ENCODE results near the gene NSUN2.
A peak's percentile ranks its signal among the peaks of the same experiment; 100 is the strongest.

The NSUN2 gene

DNA sequence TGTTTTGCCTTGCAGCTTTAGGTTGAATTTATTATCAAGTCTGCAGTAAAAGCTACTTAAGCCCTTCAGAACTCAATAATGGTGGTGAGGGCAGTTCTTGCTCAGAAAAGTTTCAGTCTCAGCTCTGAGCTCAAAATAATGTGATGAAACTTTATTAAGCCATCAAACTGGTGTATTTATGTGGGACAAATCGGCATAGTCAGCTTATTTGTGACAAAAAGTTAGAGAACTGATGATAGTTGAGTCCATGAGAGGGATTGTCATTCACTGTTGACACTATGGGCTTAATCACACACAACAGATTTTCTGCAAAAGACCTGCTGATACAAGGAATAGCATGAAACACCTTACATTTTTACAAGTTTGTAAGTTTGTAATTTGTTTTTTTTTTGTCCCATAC, 9.8 kb upstream of the NSUN2 start:
- DNase-seq, result no peak

DNA sequence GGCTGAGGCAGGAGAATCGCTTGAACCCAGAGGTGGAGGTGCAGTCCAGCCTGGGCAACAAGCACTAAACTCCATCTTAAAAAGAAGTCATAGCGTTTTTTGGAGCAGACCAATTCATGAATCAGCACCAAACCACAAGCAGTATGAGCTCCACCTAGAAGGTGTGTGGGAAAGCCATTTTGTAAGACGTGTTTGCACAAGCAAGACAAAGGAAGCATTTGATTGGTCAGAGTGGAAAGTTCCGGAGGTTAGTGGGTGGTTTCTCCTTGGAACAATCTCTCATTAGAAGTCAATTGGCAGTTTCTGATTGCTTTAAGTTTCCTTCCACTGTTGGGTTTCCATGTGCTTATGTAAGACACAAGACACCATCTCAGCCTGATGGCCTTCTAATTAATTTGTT, 5.4 kb upstream of the NSUN2 start:
- DNase-seq, result no peak

DNA sequence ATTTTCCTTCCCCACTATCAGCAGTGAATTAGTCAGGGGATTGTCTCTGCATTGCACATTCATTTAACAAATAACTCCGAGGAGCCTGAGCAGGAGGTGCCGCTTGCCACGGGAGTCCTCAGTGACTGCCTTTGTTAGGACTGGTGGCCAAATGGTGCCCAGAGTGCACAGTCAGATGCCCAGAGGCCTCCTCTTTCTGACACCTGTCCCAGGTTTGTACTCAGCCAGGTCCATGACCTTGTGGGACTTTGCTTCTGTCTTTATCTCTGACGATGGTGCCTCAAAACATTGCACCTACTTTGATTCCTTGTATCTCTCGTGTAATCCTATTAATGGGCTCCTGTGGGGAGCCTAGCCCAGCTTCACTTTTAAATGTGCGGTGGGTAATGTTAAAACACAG, 4.7 kb upstream of the NSUN2 start:
- no peak for DNase-seq

DNA sequence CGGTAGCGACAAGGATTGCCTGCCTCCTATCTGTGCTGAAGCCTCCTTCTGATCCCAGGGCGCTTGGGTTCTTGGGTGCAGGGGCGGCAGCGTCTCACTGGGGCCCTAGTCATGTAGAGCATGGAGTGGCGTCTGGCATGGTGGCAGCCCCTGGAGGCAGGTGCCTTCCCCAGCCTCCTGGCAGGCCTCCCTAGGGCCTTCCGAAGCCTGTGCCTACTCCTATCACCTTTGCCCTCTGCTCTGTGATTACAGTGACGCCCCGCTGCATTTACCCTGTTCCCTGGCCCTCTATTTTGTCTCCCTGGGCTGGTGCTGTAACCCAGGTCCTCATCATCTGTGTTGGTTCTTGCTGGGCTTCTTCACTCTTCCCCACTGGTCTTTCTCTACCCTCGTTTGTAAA, 4.2 kb upstream of the NSUN2 start:
- DNase-seq, result no peak

DNA sequence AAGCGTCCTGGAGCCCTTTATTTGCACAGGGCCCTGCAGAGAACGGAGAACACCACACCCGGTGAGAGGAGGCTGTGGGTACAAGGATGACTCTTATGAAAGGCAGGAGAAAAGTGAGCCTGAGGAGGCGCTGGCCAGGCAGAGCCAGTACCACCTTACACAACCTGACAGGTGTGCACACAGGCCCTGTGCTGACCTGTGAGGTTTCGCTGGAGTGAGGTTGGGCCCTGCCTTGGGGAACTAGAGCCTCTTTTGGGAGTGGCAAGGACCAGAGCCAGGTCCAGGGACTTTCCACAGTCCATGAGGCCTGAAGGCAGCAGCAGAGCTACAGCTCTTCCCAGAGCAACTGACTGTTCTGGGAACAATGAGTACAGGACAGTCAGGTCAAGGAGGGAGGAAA, 3.4 kb upstream of the NSUN2 start:
- no peak for DNase-seq

DNA sequence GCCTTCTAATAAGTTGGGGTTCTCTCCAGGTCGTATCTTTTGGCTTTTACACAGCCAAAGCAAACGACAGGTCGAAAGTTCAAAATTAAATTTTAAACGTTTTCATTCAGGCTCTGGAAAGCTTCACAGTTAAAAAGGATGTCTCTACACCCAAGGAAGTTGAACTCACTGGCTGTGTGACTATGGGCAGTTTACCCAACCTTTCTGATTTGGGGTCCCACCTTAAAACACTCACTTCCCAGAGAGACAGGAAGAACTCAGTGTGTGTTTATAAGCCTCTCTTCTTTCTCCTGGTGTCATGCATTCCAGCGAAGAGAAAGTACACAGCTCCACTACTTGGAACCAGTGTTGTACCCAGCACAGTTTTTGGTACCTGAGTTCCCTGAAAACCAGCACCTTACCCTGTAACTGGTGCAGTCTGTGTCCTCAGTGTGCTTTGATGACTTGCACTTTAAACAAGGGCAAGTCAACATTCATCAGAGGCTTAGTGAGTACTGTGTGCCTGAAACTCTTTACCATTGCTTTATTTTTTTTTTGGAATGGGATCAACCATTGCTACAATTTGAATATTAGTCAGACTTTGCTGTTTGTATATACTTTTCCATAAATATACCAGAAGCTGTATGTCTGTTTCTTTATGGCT, 2.1 kb upstream of the NSUN2 start:
- DNase-seq, result no peak

DNA sequence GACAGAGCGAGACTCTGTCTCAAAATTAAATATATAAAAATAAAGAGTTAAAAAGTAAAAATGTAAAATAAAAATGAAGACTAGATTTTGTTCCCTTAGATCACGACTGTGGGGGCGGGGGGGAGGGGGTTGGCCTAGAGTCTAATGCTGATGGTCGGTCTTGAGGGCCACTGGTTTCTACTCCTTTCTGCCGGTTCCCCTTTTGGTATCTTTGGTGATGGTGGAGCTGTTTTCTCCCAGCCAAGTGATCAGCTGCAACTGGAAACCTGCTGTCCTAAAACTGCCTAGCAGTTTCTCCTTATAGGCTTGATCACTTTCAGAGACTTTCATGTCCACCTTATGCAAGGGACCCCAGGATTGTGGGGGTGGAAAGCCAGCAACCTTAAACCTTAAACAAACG, 1.5 kb upstream of the NSUN2 start:
- peak; percentile 9 for DNase-seq

DNA sequence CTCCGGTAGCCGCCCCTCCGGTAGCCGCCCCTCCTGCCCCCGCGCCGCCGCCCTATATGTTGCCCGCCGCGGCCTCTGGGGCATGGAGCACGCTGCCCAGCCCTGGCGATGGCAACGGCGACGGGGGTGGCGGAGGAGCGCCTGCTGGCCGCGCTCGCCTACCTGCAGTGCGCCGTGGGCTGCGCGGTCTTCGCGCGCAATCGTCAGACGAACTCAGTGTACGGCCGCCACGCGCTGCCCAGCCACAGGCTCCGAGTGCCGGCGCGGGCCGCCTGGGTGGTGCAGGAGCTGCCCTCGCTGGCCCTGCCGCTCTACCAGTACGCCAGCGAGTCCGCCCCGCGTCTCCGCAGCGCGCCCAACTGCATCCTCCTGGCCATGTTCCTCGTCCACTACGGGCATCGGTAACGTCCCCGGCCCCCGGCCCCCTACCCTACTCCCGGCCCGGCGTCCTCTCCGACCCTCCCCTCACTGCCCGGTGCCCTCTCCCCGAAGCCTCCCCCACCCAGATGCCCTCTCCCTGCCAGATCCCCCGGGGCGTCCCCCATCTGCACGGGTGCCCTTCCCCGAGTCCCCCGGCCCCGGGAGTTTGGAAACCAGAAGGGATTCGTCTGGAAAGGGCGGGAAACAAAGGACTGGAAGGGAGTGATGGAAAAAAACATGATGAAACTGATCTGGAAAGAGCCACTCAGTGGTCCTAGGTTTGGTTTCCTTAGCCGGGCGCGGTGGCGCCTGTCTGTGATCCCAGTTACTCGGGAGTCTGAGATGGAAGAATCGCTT, 813 bp upstream of the NSUN2 start:
- DNase-seq, result peak; percentile 70

DNA sequence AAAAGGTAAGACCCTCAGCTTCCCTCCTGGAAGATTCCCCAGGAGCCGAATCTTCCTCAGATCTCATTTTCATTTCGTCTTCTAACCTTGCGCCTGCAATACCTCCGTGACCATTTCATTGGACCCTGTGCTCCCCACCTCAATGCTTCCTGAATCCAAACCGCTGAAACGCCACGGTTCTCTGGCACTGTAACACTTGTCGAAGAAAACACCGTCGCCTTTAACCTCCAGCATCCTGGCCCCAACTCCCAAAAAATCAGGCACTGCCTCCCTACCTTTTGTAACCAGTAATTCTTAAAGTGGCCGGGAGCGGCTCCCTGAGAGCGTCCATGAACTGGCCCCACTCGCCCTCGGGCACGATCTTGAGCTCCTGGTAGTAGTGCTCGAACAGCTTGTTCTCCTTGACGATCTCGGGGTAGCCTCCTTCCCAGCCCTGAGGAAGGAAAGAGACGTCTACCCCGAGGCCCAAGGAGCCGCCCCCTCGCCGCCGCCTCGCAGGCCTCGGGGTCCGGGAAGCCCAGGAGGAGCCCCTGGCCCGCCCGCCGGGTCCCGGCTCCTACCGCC, 438 bp downstream of the NSUN2 start:
- peak; percentile 50 for DNase-seq

DNA sequence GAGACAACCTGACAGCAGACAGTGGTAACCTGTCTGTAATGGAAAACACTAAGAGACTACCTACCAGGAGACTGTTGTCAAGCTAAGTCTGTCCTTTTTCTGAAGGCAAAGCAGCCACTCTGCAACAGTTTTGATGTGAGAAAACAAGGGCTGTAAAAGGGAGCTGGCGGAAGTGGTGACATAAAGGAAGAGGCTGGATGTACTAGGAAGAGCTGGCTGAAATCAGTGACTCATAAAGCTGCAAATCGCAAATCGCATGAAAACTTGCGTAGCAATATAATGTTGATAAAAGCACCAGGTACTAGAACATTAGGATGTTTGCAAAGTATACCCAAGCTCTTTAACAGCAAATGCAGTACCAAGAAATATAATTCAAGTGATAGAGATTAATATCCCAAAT, 1.4 kb downstream of the NSUN2 start:
- DNase-seq, result no peak

DNA sequence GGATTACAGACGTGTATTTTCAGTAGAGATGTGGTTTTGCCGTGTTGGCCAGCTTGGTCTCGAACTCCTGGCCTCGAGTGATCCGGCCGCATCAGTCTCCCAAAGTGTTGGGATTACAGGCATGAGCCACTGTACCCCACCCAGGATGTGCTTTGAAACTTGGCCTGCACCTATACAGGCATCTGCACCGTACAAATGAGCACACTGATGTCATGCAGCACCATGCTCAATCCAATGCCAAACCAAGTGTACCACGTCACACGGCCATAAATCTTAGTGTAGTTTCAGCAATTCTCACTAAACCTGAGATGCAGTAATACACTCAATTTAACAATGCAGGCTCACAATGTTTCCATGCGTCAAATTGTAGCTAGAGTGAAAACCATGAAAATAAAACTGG, 6.3 kb downstream of the NSUN2 start:
- DNase-seq, result no peak

DNA sequence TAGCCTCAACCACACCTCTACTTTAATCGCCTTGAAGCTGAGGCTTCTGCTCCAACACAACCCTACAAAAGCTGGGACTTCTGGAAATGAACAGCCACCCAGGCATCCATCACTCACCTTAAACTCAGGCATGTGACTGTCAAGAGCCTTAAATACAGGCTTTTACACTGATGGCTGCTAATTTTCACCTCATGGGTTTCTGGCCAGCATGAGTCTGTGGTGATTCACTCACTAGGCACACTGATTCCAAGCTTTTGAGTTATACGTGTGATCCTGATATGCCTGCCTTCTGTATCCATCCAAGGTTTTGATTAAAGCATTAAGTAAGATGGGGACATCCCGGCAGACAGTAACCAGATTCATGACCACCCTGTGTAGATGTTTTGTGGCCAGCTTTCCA, 8.9 kb downstream of the NSUN2 start:
- no peak for DNase-seq

DNA sequence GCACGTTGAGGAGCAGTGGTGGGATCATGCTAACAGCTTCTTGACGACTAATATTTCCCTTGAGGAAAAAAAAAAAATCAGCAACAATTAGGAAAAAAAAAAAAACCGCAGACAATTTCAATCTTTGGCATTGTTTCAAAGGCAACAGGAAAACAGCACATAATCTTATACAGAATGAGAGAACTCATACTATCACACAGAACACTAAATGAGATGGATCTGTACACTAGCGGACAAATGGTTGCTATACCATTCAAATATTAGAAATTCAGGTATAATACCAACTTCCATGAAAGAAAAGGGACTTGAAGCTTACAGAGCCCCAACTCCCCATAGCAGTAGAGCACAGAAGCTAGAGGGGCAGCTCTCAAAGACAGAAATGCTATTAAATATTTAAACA, 9.6 kb downstream of the NSUN2 start:
- no peak for DNase-seq

DNA sequence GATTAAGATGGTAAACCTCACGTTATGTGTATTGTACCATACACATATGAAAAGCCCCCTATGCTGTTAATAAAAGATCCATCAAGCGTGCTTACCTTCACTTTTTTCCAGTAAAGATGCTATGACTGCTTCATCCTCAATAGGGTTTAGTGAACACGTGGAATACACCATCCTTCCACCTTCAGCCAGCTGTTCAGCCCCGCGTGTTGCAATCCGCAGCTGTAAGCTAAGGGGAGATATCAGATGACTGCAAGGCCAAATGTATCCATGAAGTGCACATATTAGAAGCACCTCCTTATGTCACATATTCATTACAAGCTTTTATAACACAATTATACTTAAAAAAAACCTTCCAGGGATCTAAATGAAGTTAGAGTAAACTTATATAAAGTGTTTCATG, 16.2 kb downstream of the NSUN2 start:
- peak; percentile 28 for DNase-seq

DNA sequence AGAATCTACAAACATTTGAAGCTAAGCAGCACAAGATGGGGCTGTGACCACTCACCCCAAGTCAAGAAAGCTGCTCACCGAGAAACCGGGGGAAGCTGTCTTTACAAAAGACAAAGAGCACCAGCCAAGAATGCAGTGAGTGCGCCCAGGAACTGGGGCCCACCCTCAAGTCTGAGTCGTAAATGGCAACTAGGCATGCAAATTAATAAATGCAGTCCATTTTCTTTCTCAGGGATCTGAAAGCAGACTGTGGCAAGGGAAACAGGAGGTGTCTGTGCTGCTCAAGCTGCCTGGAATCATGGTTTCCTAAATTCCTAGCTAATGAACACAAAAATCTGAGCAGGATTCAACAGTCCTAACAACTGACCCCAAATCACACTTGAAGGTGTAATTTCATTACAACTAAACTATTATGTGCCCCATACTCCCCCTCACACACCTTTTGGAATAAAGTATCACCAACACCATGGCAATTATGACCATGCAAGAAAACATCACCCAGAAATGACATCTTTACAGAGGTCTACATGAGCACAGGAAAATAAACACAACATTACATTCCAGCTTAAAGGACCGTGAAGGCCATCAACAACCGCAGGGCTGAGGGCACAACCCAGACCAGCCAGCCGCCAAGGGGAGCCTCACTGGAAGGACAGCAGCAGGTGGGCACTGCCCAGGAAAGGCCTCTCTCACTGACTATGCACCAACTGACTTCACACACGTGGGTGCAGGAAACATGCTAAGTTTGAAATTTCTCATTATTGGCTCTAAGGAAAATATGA, 17.6 kb downstream of the NSUN2 start:
- DNase-seq, result no peak

DNA sequence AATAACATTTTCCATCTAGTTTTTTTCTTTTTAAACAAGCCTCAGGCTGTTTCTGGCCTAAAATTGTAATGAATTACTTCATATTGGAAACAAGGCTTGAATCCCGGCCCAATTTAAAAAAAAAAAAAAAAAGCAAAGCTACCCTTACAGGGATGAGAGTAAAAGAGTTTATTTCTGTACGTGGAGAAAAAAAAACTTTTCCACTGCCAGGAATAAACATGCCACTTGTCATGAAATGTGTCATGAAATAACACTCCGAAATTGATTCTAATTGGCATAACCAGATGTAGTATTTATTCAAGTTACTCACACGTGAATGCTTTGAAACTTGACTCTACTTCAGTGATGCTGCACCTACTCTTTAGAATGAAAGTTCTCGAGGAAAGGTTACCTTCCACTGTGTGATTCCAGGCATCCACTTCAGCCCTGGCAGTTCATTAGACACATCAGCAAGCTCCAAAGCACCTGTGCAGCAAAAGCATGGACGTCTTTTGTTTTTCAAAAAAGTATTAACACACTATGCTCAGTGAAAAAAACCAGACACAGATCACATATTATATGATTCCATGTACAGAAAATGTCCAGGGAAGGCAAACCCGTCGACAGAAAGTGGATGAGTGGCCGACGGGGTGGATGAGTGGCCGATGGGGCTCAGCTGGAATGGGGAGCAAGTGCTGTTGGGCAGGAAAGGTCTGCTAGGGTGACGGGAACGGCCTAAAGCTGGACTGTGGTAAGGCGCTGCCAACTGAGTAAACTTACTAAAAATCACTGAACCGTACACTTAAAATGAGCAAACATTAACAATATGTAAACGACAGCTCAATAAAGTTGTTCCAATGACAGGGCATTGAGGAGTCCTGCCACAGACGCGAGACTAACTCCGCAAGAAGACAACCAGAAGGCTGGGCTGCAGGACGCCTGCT, 21.2 kb downstream of the NSUN2 start:
- peak; percentile 83 for DNase-seq

DNA sequence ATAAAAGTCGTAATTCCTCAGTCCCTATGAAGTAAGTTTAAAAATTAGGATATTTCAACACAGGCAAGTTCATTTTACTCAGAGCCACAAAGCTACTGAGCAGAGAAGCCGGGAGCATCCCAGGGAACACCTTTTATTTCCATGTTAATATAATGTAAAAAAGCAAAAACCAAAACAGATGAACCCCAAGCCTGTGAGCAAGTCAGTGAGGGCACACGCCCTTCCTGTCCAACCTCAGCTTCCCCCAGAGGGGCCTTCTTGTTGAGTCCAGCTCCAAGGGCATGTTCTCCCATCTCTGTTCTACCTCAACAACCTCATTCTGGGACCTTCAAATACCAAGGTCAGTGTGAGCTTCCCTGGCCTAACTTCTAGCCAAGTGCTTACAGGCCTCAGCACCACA, 24.8 kb downstream of the NSUN2 start:
- no peak for DNase-seq

DNA sequence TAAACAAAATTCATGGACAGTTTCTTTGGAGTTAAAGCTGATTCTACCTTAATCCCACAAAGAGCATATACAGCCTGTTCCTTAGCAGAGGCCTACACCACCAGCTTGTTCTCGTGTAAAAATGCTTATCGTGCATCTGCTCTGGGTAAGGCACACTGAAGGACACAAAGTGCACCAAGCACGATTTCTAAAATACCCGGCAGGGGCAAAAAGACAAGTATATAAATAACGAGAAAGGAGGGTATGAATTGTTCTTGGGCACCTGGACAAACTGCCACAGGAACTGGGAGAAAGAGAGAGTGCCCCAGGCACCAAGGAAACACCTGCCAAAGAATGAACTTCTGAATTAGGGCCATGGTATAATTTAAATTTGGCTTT, 25.3 kb downstream of the NSUN2 start:
- no peak for DNase-seq

DNA sequence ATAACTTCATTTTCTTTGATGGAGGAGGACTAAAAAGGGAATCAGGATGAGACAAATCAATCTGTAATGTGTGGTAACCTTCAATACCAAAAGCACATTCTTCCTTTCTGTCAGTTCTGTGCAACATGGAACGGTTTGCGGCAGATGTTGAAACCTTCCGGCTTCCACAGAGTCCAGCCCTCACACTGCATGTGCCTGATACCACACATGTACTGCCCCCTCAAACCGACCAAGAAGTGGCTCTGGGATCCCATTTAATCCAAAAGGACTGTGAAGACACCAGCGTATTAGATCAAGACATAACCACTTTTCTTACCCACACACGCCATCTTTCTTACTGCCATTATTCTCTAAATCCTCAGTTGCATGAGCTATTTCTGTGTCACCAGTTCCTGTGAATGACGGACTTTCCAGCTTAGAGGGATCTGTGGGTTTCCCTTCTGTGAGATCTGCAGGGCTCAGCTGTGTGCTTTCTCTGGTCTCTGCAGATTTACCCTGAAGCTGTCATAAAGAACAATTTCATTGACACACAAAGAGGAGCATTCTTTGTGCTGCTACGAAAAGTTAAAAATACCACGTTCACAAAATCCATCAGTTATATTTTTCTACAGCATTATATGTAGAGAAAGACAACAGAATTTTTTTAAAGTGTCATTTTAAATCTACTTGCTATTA, 25.8 kb downstream of the NSUN2 start:
- no peak for DNase-seq

DNA sequence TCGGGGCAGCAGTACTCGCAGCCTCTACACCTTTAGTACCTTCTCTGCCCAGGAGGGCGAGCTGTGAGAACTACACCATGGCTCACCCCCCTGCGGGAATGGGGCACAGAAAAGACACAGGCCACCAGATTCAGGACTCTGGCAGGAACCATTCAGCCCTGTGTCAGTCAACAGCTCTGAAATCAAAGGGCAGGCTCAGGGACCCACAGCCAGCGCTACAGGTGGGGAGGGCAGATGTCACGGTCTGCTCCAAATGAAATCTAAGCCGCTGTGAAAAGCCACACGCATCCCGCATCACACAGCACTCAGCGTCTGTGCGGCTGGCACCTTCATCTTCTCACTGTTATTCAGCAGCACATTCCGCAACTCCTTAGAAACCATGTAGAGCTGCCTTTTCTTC, 27.9 kb downstream of the NSUN2 start:
- DNase-seq, result no peak

DNA sequence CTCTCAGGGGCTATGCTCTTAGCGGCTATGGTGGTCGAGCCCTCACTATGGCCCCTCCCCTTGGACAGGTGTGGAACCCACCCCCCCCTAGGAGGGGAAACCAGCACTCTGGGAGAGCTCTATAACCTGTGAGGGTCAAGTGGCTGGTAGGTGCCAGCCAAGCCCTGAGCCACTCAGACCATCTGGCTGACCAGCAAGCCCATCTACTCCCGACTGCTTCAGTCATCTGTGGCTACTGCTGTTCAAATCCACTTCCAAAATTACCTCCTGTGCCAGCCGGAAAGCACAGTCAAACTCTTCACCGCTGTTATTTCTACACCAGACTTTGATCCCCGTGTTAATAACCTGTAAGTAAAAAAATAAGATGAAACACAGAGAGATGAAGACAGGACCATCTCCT, 28.5 kb downstream of the NSUN2 start:
- no peak for DNase-seq

DNA sequence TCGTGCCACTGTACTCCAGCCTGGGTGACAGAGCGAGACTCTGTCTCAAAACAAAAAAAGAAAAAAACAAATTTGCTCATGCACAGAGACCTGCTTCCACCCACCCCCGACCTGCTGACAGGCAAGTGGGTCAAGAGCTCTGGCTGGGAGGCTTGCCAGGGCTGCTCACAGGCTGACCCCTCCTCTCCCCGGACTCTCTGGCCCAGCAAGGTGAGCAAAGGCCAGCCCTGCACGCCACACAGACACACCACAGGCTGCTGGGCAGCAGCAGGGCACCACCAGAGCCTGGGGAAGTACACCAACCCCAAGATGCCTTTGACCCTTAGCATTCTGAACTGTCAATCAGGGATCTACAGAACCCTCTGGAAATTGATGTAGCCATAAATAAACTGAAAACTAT, 29.2 kb downstream of the NSUN2 start:
- no peak for DNase-seq

All from NCI-H2171 treated with DMSO at 0.1 percent for 48 hours (cell line).